ENCODE measurements around the gene SRSF5.

SRSF5 gene

GRCh38 chr14:69789118-69789640, 22.2 kb downstream of the SRSF5 start:
- DNase-seq: no peak
- Histone ChIP-seq H3K56ac (ENCODE audit: low read length) (no peak overlapping the region), H3K79me1 (ENCODE audit: low read length) (no peaks in the 10 kb centered on the region), H3K18ac (ENCODE audit: low read length) (no peak overlapping the region), H3K9ac (ENCODE audit: low read length) (no peak overlapping the region), H3K4me3 (ENCODE audit: low read length) (no peak overlapping the region), H3K4ac (ENCODE audit: low read depth, low read length) (no peak overlapping the region), H2BK15ac (replicated peaks; ENCODE audit: low read depth) (no peak overlapping the region), H3K23ac (ENCODE audit: low read length) (no peak overlapping the region), H2BK120ac (ENCODE audit: low read depth, low read length) (no peak overlapping the region), H2AK5ac (ENCODE audit: low read length) (no peak overlapping the region), H3K79me2 (ENCODE audit: control insufficient read depth, insufficient read depth, low read length) (no peaks in the 10 kb centered on the region), H2BK5ac (ENCODE audit: low read length) (no peak overlapping the region), H4K8ac (ENCODE audit: low read depth, low read length) (no peak overlapping the region), H3K4me2 (ENCODE audit: low read length) (no peak overlapping the region), H3K27me3 (ENCODE audit: insufficient read depth, low read length, poor library complexity) (no peaks in the 10 kb centered on the region), H3K36me3 (ENCODE audit: control insufficient read depth, insufficient read depth, low read length) (no peaks in the 10 kb centered on the region), H3K27ac (ENCODE audit: low read depth, low read length) (no peak overlapping the region), H4K5ac (ENCODE audit: low read length) (no peak overlapping the region), H3K4me1 (ENCODE audit: control insufficient read depth, low read depth, low read length) (no peaks in the 10 kb centered on the region)

- WGBS (ENCODE audit: extremely low coverage, insufficient coverage, low lambda C conversion rate): no CpG with 5 or more reads among the region's 7 CpGs
- H2BK15ac ChIP-seq (replicated peaks; ENCODE audit: low read depth): no peak overlapping the region
- H3K4me2 ChIP-seq (ENCODE audit: low read length): no peak overlapping the region
- no peak overlapping the region for H3K18ac ChIP-seq (ENCODE audit: low read length)
- no peaks in the 10 kb centered on the region for H3K36me3 ChIP-seq (ENCODE audit: control insufficient read depth, insufficient read depth, low read length)
- no peaks in the 10 kb centered on the region for H3K4me1 ChIP-seq (ENCODE audit: control insufficient read depth, low read depth, low read length)
- no peak overlapping the region for H3K56ac ChIP-seq (ENCODE audit: low read length)
- no peak overlapping the region for H2AK5ac ChIP-seq (ENCODE audit: low read length)
- H4K8ac ChIP-seq (ENCODE audit: low read depth, low read length): no peak overlapping the region
- no peak overlapping the region for H4K5ac ChIP-seq (ENCODE audit: low read length)
- H3K27me3 ChIP-seq (ENCODE audit: insufficient read depth, low read length, poor library complexity): no peaks in the 10 kb centered on the region
- H3K9ac ChIP-seq (ENCODE audit: low read length): no peak overlapping the region
- no peak overlapping the region for H2BK120ac ChIP-seq (ENCODE audit: low read depth, low read length)
- H3K4me3 ChIP-seq (ENCODE audit: low read length): no peak overlapping the region
- no peak overlapping the region for H3K4ac ChIP-seq (ENCODE audit: low read depth, low read length)
- no peak for DNase-seq
- no peaks in the 10 kb centered on the region for H3K79me1 ChIP-seq (ENCODE audit: low read length)
- H3K27ac ChIP-seq (ENCODE audit: low read depth, low read length): no peak overlapping the region
- H2BK5ac ChIP-seq (ENCODE audit: low read length): no peak overlapping the region
- no peaks in the 10 kb centered on the region for H3K79me2 ChIP-seq (ENCODE audit: control insufficient read depth, insufficient read depth, low read length)
- H3K23ac ChIP-seq (ENCODE audit: low read length): no peak overlapping the region
Measured at GRCh38 chr14:69792887-69793421, 26.0 kb downstream of the SRSF5 start.

- Histone ChIP-seq H3K36me3 (ENCODE audit: control insufficient read depth, insufficient read depth, low read length) (no peaks in the 10 kb centered on the region), H3K56ac (ENCODE audit: low read length) (no peak overlapping the region), H3K27me3 (ENCODE audit: insufficient read depth, low read length, poor library complexity) (no peaks in the 10 kb centered on the region), H3K79me2 (ENCODE audit: control insufficient read depth, insufficient read depth, low read length) (no peaks in the 10 kb centered on the region), H2BK120ac (ENCODE audit: low read depth, low read length) (no peak overlapping the region), H3K9ac (ENCODE audit: low read length) (no peak overlapping the region), H4K5ac (ENCODE audit: low read length) (no peak overlapping the region), H3K18ac (ENCODE audit: low read length) (no peak overlapping the region), H3K4me2 (ENCODE audit: low read length) (no peak overlapping the region), H2AK5ac (ENCODE audit: low read length) (no peak overlapping the region), H3K4me3 (ENCODE audit: low read length) (no peak overlapping the region), H3K27ac (ENCODE audit: low read depth, low read length) (no peak overlapping the region), H3K23ac (ENCODE audit: low read length) (no peak overlapping the region), H2BK15ac (replicated peaks; ENCODE audit: low read depth) (no peak overlapping the region), H3K4ac (ENCODE audit: low read depth, low read length) (no peak overlapping the region), H3K79me1 (ENCODE audit: low read length) (no peaks in the 10 kb centered on the region), H4K8ac (ENCODE audit: low read depth, low read length) (no peak overlapping the region), H2BK5ac (ENCODE audit: low read length) (no peak overlapping the region), H3K4me1 (ENCODE audit: control insufficient read depth, low read depth, low read length) (no peaks in the 10 kb centered on the region)
- no CpG with 5 or more reads among the region's 3 CpGs for WGBS (ENCODE audit: extremely low coverage, insufficient coverage, low lambda C conversion rate)
- no peak for DNase-seq
Measured at GRCh38 chr14:69794791-69795190, 27.8 kb downstream of the SRSF5 start.

- Histone ChIP-seq H3K4me2 (ENCODE audit: low read length) (no peak overlapping the region), H3K18ac (ENCODE audit: low read length) (no peak overlapping the region), H2BK5ac (ENCODE audit: low read length) (no peak overlapping the region), H2BK15ac (replicated peaks; ENCODE audit: low read depth) (no peak overlapping the region), H3K79me2 (ENCODE audit: control insufficient read depth, insufficient read depth, low read length) (no peaks in the 10 kb centered on the region), H3K27me3 (ENCODE audit: insufficient read depth, low read length, poor library complexity) (no peaks in the 10 kb centered on the region), H4K5ac (ENCODE audit: low read length) (no peak overlapping the region), H3K4ac (ENCODE audit: low read depth, low read length) (no peak overlapping the region), H3K4me1 (ENCODE audit: control insufficient read depth, low read depth, low read length) (no peaks in the 10 kb centered on the region), H3K9ac (ENCODE audit: low read length) (no peak overlapping the region), H3K56ac (ENCODE audit: low read length) (no peak overlapping the region), H4K8ac (ENCODE audit: low read depth, low read length) (no peak overlapping the region), H3K4me3 (ENCODE audit: low read length) (no peak overlapping the region), H3K23ac (ENCODE audit: low read length) (no peak overlapping the region), H3K79me1 (ENCODE audit: low read length) (no peaks in the 10 kb centered on the region), H3K36me3 (ENCODE audit: control insufficient read depth, insufficient read depth, low read length) (no peaks in the 10 kb centered on the region), H2AK5ac (ENCODE audit: low read length) (no peak overlapping the region), H2BK120ac (ENCODE audit: low read depth, low read length) (no peak overlapping the region), H3K27ac (ENCODE audit: low read depth, low read length) (no peak overlapping the region)
- no peak for DNase-seq
- no CpG with 5 or more reads among the region's 4 CpGs for WGBS (ENCODE audit: extremely low coverage, insufficient coverage, low lambda C conversion rate)
Measured at GRCh38 chr14:69795691-69796090, 28.7 kb downstream of the SRSF5 start.

GRCh38 chr14:69796797-69797500, 30.0 kb downstream of the SRSF5 start, which contains the start of gene SLC10A1:
SLC10A1 (minus strand) TSS chr14:69797241; CDS start chr14:69797155, 86 bp downstream.
- no peak for DNase-seq

More at GRCh38 chr14:69796797-69797500, 30.0 kb downstream of the SRSF5 start, which contains the start of gene SLC10A1:
- no peak within 1 kb of the TSS for H3K56ac ChIP-seq (ENCODE audit: low read length)
- H3K27me3 ChIP-seq (ENCODE audit: insufficient read depth, low read length, poor library complexity): no peaks in the 10 kb centered on the region
- no peaks in the 10 kb centered on the region for H3K79me1 ChIP-seq (ENCODE audit: low read length)
- no peak within 1 kb of the TSS for H2BK120ac ChIP-seq (ENCODE audit: low read depth, low read length)
- no peak within 1 kb of the TSS for H3K9ac ChIP-seq (ENCODE audit: low read length)
- no peak within 1 kb of the TSS for H2BK5ac ChIP-seq (ENCODE audit: low read length)
- H3K4me3 ChIP-seq (ENCODE audit: low read length): no peak within 1 kb of the TSS
- no peak within 1 kb of the TSS for H2BK15ac ChIP-seq (replicated peaks; ENCODE audit: low read depth)
- H3K23ac ChIP-seq (ENCODE audit: low read length): no peak within 1 kb of the TSS
- no peaks in the 10 kb centered on the region for H3K4me1 ChIP-seq (ENCODE audit: control insufficient read depth, low read depth, low read length)
- no peaks in the 10 kb centered on the region for H3K79me2 ChIP-seq (ENCODE audit: control insufficient read depth, insufficient read depth, low read length)
- H3K4me2 ChIP-seq (ENCODE audit: low read length): no peak within 1 kb of the TSS
- no peak within 1 kb of the TSS for H4K8ac ChIP-seq (ENCODE audit: low read depth, low read length)
- H2AK5ac ChIP-seq (ENCODE audit: low read length): no peak within 1 kb of the TSS
- no peak within 1 kb of the TSS for H3K18ac ChIP-seq (ENCODE audit: low read length)
- H3K4ac ChIP-seq (ENCODE audit: low read depth, low read length): no peak within 1 kb of the TSS
- WGBS (ENCODE audit: extremely low coverage, insufficient coverage, low lambda C conversion rate): no CpG with 5 or more reads among the region's 11 CpGs
- no peak within 1 kb of the TSS for H3K27ac ChIP-seq (ENCODE audit: low read depth, low read length)
- H4K5ac ChIP-seq (ENCODE audit: low read length): no peak within 1 kb of the TSS
- H3K36me3 ChIP-seq (ENCODE audit: control insufficient read depth, insufficient read depth, low read length): no peaks in the 10 kb centered on the region
